ENCODE measurements around the gene TSC22D1.
A peak's percentile ranks its signal among the peaks of the same experiment; 100 is the strongest.
"Not testable (repeated sequence)": the region's sequence is repeated elsewhere in the genome, so short reads cannot be mapped to it uniquely, and the experiment has no call there.

The TSC22D1 gene

DNA sequence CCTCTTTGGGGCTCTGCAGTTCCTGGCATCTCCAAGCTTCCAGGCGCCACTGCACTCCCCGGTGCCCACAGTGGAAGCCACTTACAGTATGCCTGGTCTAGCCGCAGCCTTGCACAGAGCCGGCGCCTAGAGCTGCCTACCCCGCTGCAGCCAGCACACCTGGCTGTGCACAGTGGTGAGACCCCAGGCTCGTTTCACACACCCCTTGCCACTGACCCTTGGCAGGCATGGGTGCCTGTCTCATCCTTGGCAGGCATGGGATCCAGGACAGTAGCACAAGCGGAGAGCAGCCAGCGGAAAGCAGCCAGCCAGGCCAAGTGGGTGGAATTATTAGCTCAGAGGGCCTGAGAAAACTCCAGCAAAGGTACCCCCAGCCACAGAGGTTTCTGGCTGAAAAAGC lies 116.5 kb downstream of the TSC22D1 start:
- no peak overlapping the region for H2BK5ac ChIP-seq (ENCODE audit: low read depth, low read length, poor library complexity)
- peaks cover 0 to 2% of the 10 kb centered on the region in 2 experiments for H3K36me3 ChIP-seq (ENCODE audit: control insufficient read depth in 1 of 2, insufficient read depth in 2 of 2, low read length in 2 of 2)
- H3K4ac ChIP-seq (ENCODE audit: low read depth, low read length) = no peak overlapping the region
- H4K8ac ChIP-seq (ENCODE audit: low read depth, low read length) = no peak overlapping the region
- no peak overlapping the region for H2BK12ac ChIP-seq (ENCODE audit: low read length)
- no peak overlapping the region for H2AFZ ChIP-seq (ENCODE audit: insufficient read depth, low read length, poor library complexity)
- no peak overlapping the region for H4K12ac ChIP-seq (ENCODE audit: low read depth, low read length)
- peak overlapping the region; percentile 55 for H3K4me3 ChIP-seq (ENCODE audit: low read depth, low read length)
- no peak overlapping the region for H4K91ac ChIP-seq (ENCODE audit: low read depth, low read length)
- H3K14ac ChIP-seq (ENCODE audit: low read length) = no peak overlapping the region
- no peak overlapping the region for H2BK120ac ChIP-seq (ENCODE audit: insufficient read depth, low read length, poor library complexity)
- H3K9me3 ChIP-seq (ENCODE audit: insufficient read depth, low read depth, low read length) = peaks cover 4% of the 10 kb centered on the region
- H3K27me3 ChIP-seq (ENCODE audit: insufficient read depth, low read length) = no peaks in the 10 kb centered on the region
- H3K9ac ChIP-seq (ENCODE audit: low read length) = peak overlapping the region; percentile 67
- H3K79me2 ChIP-seq (ENCODE audit: control insufficient read depth, insufficient read depth, low read length, poor library complexity) = no peaks in the 10 kb centered on the region
- no peaks in the 10 kb centered on the region for H3K79me1 ChIP-seq (ENCODE audit: low read length)
- no peak overlapping the region for H3K18ac ChIP-seq (ENCODE audit: low read length)
- H3K23ac ChIP-seq (ENCODE audit: low read length) = no peak overlapping the region
- no peak overlapping the region for H3K4me2 ChIP-seq (ENCODE audit: low read length)
- H2AK5ac ChIP-seq (ENCODE audit: low read length) = no peak overlapping the region
- no peak overlapping the region for H3K27ac ChIP-seq (ENCODE audit: low read depth, low read length)
- no peak for DNase-seq
- WGBS (ENCODE audit: extremely low coverage, insufficient coverage, insufficient read length) = no CpG with 5 or more reads among the region's 9 CpGs
- H3K4me1 ChIP-seq (ENCODE audit: control insufficient read depth in 1 of 2, insufficient read depth in 2 of 2, low read length in 2 of 2) = no peaks in the 10 kb centered on the region

DNA sequence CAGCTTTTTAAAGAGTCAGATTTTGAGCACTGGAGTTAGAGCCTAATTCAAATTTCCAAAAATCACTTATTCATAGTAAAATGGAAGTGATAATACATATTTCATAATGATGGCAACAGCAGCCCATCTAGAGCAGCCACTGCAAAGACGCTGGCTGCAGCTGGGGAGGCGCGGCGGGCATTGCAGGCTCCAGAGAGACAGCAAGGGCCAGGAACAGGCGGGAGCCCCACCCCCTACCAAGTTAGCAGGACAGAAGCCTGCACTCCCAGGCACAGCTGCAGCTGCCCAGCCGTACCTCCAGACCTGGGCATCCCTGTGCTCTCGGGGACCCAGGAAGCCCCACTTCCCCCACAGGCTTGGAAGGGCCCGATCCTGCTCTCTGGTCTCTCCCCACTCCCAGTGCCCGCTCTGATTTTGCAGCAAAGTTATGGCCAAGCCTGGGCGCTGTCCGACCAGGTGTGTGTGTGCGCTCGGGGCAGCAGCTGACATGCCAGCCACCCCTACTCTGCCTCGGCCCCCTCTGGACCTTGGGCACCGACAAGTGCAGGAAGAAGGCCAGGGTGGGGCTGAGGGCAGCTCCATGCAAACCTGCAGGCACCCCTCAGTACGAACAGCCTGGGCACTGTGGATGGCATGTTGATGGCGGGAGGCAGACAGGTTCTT lies 117.7 kb downstream of the TSC22D1 start:
- no peaks in the 10 kb centered on the region for H3K27me3 ChIP-seq (ENCODE audit: insufficient read depth, low read length)
- no peak overlapping the region for H4K8ac ChIP-seq (ENCODE audit: low read depth, low read length)
- H3K4me1 ChIP-seq (ENCODE audit: control insufficient read depth in 1 of 2, insufficient read depth in 2 of 2, low read length in 2 of 2) = no peaks in the 10 kb centered on the region
- no peak overlapping the region for H3K14ac ChIP-seq (ENCODE audit: low read length)
- H3K27ac ChIP-seq (ENCODE audit: low read depth, low read length) = no peak overlapping the region
- H2BK12ac ChIP-seq (ENCODE audit: low read length) = no peak overlapping the region
- no peak overlapping the region for H4K91ac ChIP-seq (ENCODE audit: low read depth, low read length)
- no peak overlapping the region for H2BK120ac ChIP-seq (ENCODE audit: insufficient read depth, low read length, poor library complexity)
- no peak overlapping the region for H3K4ac ChIP-seq (ENCODE audit: low read depth, low read length)
- no peak overlapping the region for H2BK5ac ChIP-seq (ENCODE audit: low read depth, low read length, poor library complexity)
- no peak overlapping the region for H2AFZ ChIP-seq (ENCODE audit: insufficient read depth, low read length, poor library complexity)
- H3K36me3 ChIP-seq (ENCODE audit: control insufficient read depth in 1 of 2, insufficient read depth in 2 of 2, low read length in 2 of 2) = peaks cover 0 to 2% of the 10 kb centered on the region in 2 experiments
- DNase-seq = no peak
- H2AK5ac ChIP-seq (ENCODE audit: low read length) = no peak overlapping the region
- no peak overlapping the region for H3K4me3 ChIP-seq (ENCODE audit: low read depth, low read length)
- no peaks in the 10 kb centered on the region for H3K79me2 ChIP-seq (ENCODE audit: control insufficient read depth, insufficient read depth, low read length, poor library complexity)
- no peak overlapping the region for H4K12ac ChIP-seq (ENCODE audit: low read depth, low read length)
- H3K4me2 ChIP-seq (ENCODE audit: low read length) = no peak overlapping the region
- H3K23ac ChIP-seq (ENCODE audit: low read length) = no peak overlapping the region
- no peaks in the 10 kb centered on the region for H3K79me1 ChIP-seq (ENCODE audit: low read length)
- no peak overlapping the region for H3K9ac ChIP-seq (ENCODE audit: low read length)
- no CpG with 5 or more reads among the region's 17 CpGs for WGBS (ENCODE audit: extremely low coverage, insufficient coverage, insufficient read length)
- peaks cover 4% of the 10 kb centered on the region for H3K9me3 ChIP-seq (ENCODE audit: insufficient read depth, low read depth, low read length)
- no peak overlapping the region for H3K18ac ChIP-seq (ENCODE audit: low read length)

DNA sequence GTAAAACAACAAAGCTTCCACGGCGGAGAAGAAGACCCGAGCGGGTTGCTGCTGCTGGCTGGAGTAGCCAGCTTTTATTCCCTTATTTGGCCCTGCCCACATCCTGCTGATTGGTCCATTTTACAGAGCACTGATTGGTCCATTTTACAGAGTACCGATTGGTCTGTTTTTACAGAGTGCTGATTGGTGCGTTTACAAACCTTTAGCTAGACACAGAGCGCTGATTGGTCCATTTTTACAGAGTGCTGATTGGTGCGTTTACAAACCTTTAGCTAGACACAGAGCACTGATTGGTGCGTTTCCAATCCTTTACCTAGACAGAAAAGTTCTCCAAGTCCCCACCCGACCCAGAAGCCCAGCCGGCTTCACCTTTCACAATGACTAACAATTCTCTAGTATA lies 119.9 kb downstream of the TSC22D1 start:
- not testable (repeated sequence) for H2BK120ac ChIP-seq (ENCODE audit: insufficient read depth, low read length, poor library complexity); H2BK12ac ChIP-seq (ENCODE audit: low read length); H3K9me3 ChIP-seq (ENCODE audit: insufficient read depth, low read depth, low read length); H3K4me3 ChIP-seq (ENCODE audit: low read depth, low read length); H3K14ac ChIP-seq (ENCODE audit: low read length); H3K23ac ChIP-seq (ENCODE audit: low read length); H3K4me2 ChIP-seq (ENCODE audit: low read length); H3K4me1 ChIP-seq (ENCODE audit: control insufficient read depth in 1 of 2, insufficient read depth in 2 of 2, low read length in 2 of 2); H3K9ac ChIP-seq (ENCODE audit: low read length); H3K79me1 ChIP-seq (ENCODE audit: low read length); H4K8ac ChIP-seq (ENCODE audit: low read depth, low read length); H2AFZ ChIP-seq (ENCODE audit: insufficient read depth, low read length, poor library complexity); H4K91ac ChIP-seq (ENCODE audit: low read depth, low read length); H3K18ac ChIP-seq (ENCODE audit: low read length); H3K4ac ChIP-seq (ENCODE audit: low read depth, low read length); H3K79me2 ChIP-seq (ENCODE audit: control insufficient read depth, insufficient read depth, low read length, poor library complexity); H3K27ac ChIP-seq (ENCODE audit: low read depth, low read length); H2AK5ac ChIP-seq (ENCODE audit: low read length); H4K12ac ChIP-seq (ENCODE audit: low read depth, low read length); H2BK5ac ChIP-seq (ENCODE audit: low read depth, low read length, poor library complexity); H3K36me3 ChIP-seq (ENCODE audit: control insufficient read depth in 1 of 2, insufficient read depth in 2 of 2, low read length in 2 of 2); H3K27me3 ChIP-seq (ENCODE audit: insufficient read depth, low read length); DNase-seq
- no CpG with 5 or more reads among the region's 11 CpGs for WGBS (ENCODE audit: extremely low coverage, insufficient coverage, insufficient read length)

DNA sequence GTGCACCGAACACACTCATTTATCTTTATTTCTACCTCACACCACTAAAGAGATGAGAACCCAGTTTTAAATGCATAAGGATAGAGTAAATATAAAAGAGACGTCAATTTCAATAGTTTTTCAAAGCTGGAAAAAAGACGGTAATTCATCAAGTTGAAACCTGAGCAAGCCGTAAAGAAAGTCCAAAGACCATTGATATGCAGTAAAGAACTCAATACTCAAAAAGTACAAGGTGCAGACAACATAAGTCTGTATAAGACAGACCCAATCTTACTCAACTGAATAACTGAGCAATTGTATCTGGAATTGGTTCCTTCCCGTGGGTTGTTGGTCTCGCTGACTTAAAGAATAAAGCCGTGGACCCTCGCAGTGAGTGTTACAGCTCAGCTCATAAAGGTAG lies 120.4 kb downstream of the TSC22D1 start:
- no peaks in the 10 kb centered on the region for H3K79me1 ChIP-seq (ENCODE audit: low read length)
- peaks cover 0 to 2% of the 10 kb centered on the region in 2 experiments for H3K36me3 ChIP-seq (ENCODE audit: control insufficient read depth in 1 of 2, insufficient read depth in 2 of 2, low read length in 2 of 2)
- no peak overlapping the region for H3K4me2 ChIP-seq (ENCODE audit: low read length)
- no peak for DNase-seq
- H3K9ac ChIP-seq (ENCODE audit: low read length) = no peak overlapping the region
- H3K79me2 ChIP-seq (ENCODE audit: control insufficient read depth, insufficient read depth, low read length, poor library complexity) = no peaks in the 10 kb centered on the region
- H4K8ac ChIP-seq (ENCODE audit: low read depth, low read length) = no peak overlapping the region
- no peaks in the 10 kb centered on the region for H3K27me3 ChIP-seq (ENCODE audit: insufficient read depth, low read length)
- no peak overlapping the region for H3K4me3 ChIP-seq (ENCODE audit: low read depth, low read length)
- H3K4me1 ChIP-seq (ENCODE audit: control insufficient read depth in 1 of 2, insufficient read depth in 2 of 2, low read length in 2 of 2) = peaks cover 0 to 3% of the 10 kb centered on the region in 2 experiments
- H2AK5ac ChIP-seq (ENCODE audit: low read length) = no peak overlapping the region
- no peak overlapping the region for H2BK12ac ChIP-seq (ENCODE audit: low read length)
- no peak overlapping the region for H3K4ac ChIP-seq (ENCODE audit: low read depth, low read length)
- H3K18ac ChIP-seq (ENCODE audit: low read length) = no peak overlapping the region
- H4K91ac ChIP-seq (ENCODE audit: low read depth, low read length) = no peak overlapping the region
- H4K12ac ChIP-seq (ENCODE audit: low read depth, low read length) = no peak overlapping the region
- H3K27ac ChIP-seq (ENCODE audit: low read depth, low read length) = no peak overlapping the region
- no peak overlapping the region for H2BK120ac ChIP-seq (ENCODE audit: insufficient read depth, low read length, poor library complexity)
- no CpG with 5 or more reads among the region's 8 CpGs for WGBS (ENCODE audit: extremely low coverage, insufficient coverage, insufficient read length)
- no peak overlapping the region for H2AFZ ChIP-seq (ENCODE audit: insufficient read depth, low read length, poor library complexity)
- no peak overlapping the region for H3K14ac ChIP-seq (ENCODE audit: low read length)
- peaks cover 4% of the 10 kb centered on the region for H3K9me3 ChIP-seq (ENCODE audit: insufficient read depth, low read depth, low read length)
- no peak overlapping the region for H2BK5ac ChIP-seq (ENCODE audit: low read depth, low read length, poor library complexity)
- H3K23ac ChIP-seq (ENCODE audit: low read length) = no peak overlapping the region

All from trophoblast cell (in vitro differentiated cells and primary cell).